OCI-LY3 (cell line): ENCODE results near the gene CGREF1.

Experiments used
- EZH2phosphoT487 ChIP-seq: fragments of 200-600 bp; shearing (Covaris generic); IDR thresholded peaks from 2 replicates; pipeline ENCODE4 v1.6.1; 2018; ENCODE audit warnings: antibody characterized with exemption, mixed run types, low read depth
- TF ChIP-seq, protein P1 (sequence below): fragments of 200-600, 300-600 bp; sonication (generic); IDR thresholded peaks from 2 replicates; pipeline ENCODE4 v1.5.1; 2014; ENCODE audit warnings: antibody characterized with exemption, low read length, low read depth

DNA sequence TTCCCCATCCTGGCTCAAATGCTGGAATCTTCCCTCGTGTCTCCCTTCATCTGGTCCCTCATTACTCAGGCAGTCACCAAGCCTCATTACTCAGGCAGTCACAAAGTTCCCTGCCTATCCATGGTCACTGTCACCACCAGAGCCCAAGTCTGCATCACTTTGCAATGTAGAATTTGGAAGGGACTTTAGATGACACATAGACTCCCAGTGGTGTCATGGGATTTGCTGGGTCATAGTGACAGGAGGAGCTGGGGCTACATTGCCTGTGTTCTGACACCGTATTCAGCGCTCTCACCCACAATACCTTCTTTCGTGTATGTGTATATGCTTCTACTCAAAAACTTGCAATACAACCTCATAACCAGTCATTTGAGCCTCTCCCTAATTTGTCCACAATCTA is 42.6 kb downstream of the CGREF1 start:
- TF ChIP-seq EZH2phosphoT487 = no peak
- TF ChIP-seq, protein P1, sequence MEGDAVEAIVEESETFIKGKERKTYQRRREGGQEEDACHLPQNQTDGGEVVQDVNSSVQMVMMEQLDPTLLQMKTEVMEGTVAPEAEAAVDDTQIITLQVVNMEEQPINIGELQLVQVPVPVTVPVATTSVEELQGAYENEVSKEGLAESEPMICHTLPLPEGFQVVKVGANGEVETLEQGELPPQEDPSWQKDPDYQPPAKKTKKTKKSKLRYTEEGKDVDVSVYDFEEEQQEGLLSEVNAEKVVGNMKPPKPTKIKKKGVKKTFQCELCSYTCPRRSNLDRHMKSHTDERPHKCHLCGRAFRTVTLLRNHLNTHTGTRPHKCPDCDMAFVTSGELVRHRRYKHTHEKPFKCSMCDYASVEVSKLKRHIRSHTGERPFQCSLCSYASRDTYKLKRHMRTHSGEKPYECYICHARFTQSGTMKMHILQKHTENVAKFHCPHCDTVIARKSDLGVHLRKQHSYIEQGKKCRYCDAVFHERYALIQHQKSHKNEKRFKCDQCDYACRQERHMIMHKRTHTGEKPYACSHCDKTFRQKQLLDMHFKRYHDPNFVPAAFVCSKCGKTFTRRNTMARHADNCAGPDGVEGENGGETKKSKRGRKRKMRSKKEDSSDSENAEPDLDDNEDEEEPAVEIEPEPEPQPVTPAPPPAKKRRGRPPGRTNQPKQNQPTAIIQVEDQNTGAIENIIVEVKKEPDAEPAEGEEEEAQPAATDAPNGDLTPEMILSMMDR = no peak
